HFFc6 (cell line): ENCODE measurements around the gene MCM10. TPM values are rescaled to one million over a fixed set of nuclear protein-coding genes. Genes with fewer than 3 reads are reported as not detected.

Experiments used
- DNase-seq: peaks from one replicate; pipeline ENCODE4 v3.0.0-alpha.2; 2018
- H3K27ac Mint-ChIP-seq: 2 replicates; pipeline ENCODE4 v1.8.0; 2020; ENCODE audit warnings: mild to moderate bottlenecking, mixed read lengths
- H3K27me3 Mint-ChIP-seq: 2 replicates; pipeline ENCODE4 v1.8.0; 2021; ENCODE audit warnings: mild to moderate bottlenecking, moderate library complexity, mixed read lengths; ENCODE audit not compliant: insufficient read depth
- H3K36me3 Mint-ChIP-seq: 2 replicates; pipeline ENCODE4 v1.8.0; 2021; ENCODE audit warnings: low read depth, mixed read lengths
- H3K4me1 Mint-ChIP-seq: 2 replicates; pipeline ENCODE4 v1.8.0; 2020; ENCODE audit warnings: low read depth, mixed read lengths
- H3K4me3 Mint-ChIP-seq: 2 replicates; pipeline ENCODE4 v1.8.0; 2020; ENCODE audit warnings: mild to moderate bottlenecking, moderate library complexity, mixed read lengths
- H3K9me3 Mint-ChIP-seq: 2 replicates; pipeline ENCODE4 v1.8.0; 2020; ENCODE audit warnings: mild to moderate bottlenecking, mixed read lengths
- CTCF ChIP-seq: fragments of 200-600 bp; sonication (generic); IDR thresholded peaks from 2 replicates; pipeline ENCODE4 v1.5.0; 2021; ENCODE audit warnings: antibody characterized with exemption, mild to moderate bottlenecking
- total RNA-seq, 6 experiments: library from RNA; stranded (reverse); fragmentation: NEBNext Ultra II Directional; extraction: Animal tissue kit (Norgen Biotek cat#: 25700); gene quantifications; 2 replicates in 1 of 6; 3 replicates in 5 of 6; pipeline ENCODE4 v1.2.3, GENCODE V29; 2021

Gene MCM10
- total RNA-seq, 6 experiments from 2014 or later, result 8.3 to 18.4 (median 15.7) TPM

GRCh38 chr10:13247784-13248183 is 86.4 kb downstream of the MCM10 start:
- H3K9me3 Mint-ChIP-seq, result no peaks in the 10 kb centered on the region
- H3K4me3 Mint-ChIP-seq, result no peak overlapping the region
- no peak overlapping the region for H3K27ac Mint-ChIP-seq
- DNase-seq, result no peak
- peaks cover 16% of the 10 kb centered on the region for H3K27me3 Mint-ChIP-seq
- no peaks in the 10 kb centered on the region for H3K4me1 Mint-ChIP-seq
- no peaks in the 10 kb centered on the region for H3K36me3 Mint-ChIP-seq
- no peak for TF ChIP-seq CTCF

- DNase-seq, result no peak
- H3K4me3 Mint-ChIP-seq, result no peak overlapping the region
- H3K27ac Mint-ChIP-seq, result no peak overlapping the region
- no peaks in the 10 kb centered on the region for H3K9me3 Mint-ChIP-seq
- no peak for TF ChIP-seq CTCF
- H3K27me3 Mint-ChIP-seq, result peaks cover 10% of the 10 kb centered on the region
- no peaks in the 10 kb centered on the region for H3K4me1 Mint-ChIP-seq
- no peaks in the 10 kb centered on the region for H3K36me3 Mint-ChIP-seq
These were observed 92.4 kb downstream of the MCM10 start for GRCh38 chr10:13253726-13254125.

GRCh38 chr10:13256627-13257026 is 95.3 kb downstream of the MCM10 start:
- Mint-ChIP-seq H3K4me3 (no peak overlapping the region), H3K27me3 (peaks cover 10% of the 10 kb centered on the region), H3K4me1 (no peaks in the 10 kb centered on the region), H3K9me3 (no peaks in the 10 kb centered on the region), H3K27ac (no peak overlapping the region), H3K36me3 (no peaks in the 10 kb centered on the region)
- no peak for DNase-seq
- no peak for TF ChIP-seq CTCF

DNA sequence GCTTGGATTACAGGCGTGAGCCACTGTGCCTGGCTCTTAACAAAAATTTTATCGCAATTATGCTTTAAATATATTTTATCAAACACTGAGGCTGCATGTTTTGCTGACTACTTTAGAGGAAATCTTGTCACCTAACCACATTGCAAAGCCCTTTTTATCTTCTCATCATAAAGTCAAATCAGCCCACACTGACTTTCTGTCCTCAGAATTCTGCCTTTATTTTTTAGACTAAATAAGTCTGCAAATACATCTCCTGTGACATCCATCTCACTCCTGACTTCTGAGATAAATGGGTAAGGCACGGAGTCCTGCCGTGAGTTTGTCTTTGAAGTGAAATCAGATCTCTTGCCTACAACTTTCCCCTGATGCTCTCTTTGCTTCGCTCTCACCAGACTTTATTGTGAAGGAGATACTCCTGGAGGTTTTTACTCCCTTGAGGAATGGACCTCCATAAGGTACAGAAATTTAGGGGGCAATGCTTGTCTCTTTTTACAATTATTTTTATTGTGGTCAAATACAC is 96.3 kb downstream of the MCM10 start:
- no peak for DNase-seq
- Mint-ChIP-seq H3K27ac (no peak overlapping the region), H3K4me3 (no peak overlapping the region), H3K36me3 (no peaks in the 10 kb centered on the region), H3K4me1 (no peaks in the 10 kb centered on the region), H3K27me3 (peaks cover 10% of the 10 kb centered on the region), H3K9me3 (no peaks in the 10 kb centered on the region)
- no peak for TF ChIP-seq CTCF

Other genes with a start within 250 kb of the MCM10 start
- gene CCDC3, start 159.8 kb upstream of the MCM10 start, total RNA-seq, result under 1 TPM in 4 of 6 experiments, not detected in 2; 0.05 to 0.09 (median 0.07) TPM
- gene OPTN, start 61.4 kb upstream of the MCM10 start, total RNA-seq, result 10 to 100 TPM; 79.9 to 90.3 (median 83.0) TPM
- gene UCMA, start 72.8 kb downstream of the MCM10 start, total RNA-seq, result not detected
- 10 to 100 TPM; 17.2 to 20.3 (median 17.6) TPM for gene PHYH, start 138.5 kb downstream of the MCM10 start, total RNA-seq
- gene SEPHS1, start 186.7 kb downstream of the MCM10 start, total RNA-seq, result 10 to 100 TPM; 34.1 to 49.3 (median 40.5) TPM